PC-9 (cell line): Measurements from ENCODE around the gene PSMD14.

Experiments used
- CTCF ChIP-seq: fragments of 200-600 bp; sonication (generic); conservative IDR thresholded peaks from 2 replicates; pipeline ENCODE4 v1.6.1; 2017; ENCODE audit warnings: mixed run types, antibody characterized with exemption, mild to moderate bottlenecking, moderate library complexity
- EZH2 ChIP-seq: fragments of 200-600 bp; sonication (generic); IDR thresholded peaks from 2 replicates; pipeline ENCODE4 v1.8.0; 2017; ENCODE audit warnings: antibody characterized with exemption, low read depth

- TF ChIP-seq CTCF (no peak), EZH2 (no peak)
Observed at GRCh38 chr2:161426455-161426921, 118.3 kb downstream of the PSMD14 start.
